GM12878 (cell line): ENCODE data around the gene ODAPH.
"Not testable (repeated sequence)": the region's sequence is repeated elsewhere in the genome, so short reads cannot be mapped to it uniquely, and the experiment has no call there.

Experiments used
- EZH2 ChIP-seq: IDR thresholded peaks from 2 replicates; pipeline ENCODE4 v1.6.1; 2012; ENCODE audit warnings: low read depth, mild to moderate bottlenecking, control low read depth, inconsistent platforms, low read length, borderline replicate concordance; ENCODE audit not compliant: control insufficient read depth
- ZNF24 ChIP-seq: fragments of 450-650 bp; IDR thresholded peaks from 2 replicates; pipeline ENCODE4 v1.6.1; 2017; ENCODE audit warnings: antibody characterized with exemption, mild to moderate bottlenecking

DNA sequence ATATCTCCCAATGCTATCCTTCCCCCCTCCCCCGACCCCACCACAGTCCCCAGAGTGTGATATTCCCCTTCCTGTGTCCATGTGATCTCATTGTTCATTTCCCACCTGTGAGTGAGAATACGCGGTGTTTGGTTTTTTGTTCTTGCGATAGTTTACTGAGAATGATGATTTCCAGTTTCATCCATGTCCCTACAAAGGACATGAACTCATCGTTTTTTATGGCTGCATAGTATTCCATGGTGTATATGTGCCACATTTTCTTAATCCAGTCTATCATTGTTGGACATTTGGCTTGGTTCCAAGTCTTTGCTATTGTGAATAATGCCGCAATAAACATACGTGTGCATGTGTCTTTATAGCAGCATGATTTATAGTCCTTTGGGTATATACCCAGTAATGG lies 36.4 kb upstream of the ODAPH start:
- not testable (repeated sequence) for TF ChIP-seq ZNF24, EZH2
